ENCODE data around the gene ZG16B.

Gene ZG16B

DNA sequence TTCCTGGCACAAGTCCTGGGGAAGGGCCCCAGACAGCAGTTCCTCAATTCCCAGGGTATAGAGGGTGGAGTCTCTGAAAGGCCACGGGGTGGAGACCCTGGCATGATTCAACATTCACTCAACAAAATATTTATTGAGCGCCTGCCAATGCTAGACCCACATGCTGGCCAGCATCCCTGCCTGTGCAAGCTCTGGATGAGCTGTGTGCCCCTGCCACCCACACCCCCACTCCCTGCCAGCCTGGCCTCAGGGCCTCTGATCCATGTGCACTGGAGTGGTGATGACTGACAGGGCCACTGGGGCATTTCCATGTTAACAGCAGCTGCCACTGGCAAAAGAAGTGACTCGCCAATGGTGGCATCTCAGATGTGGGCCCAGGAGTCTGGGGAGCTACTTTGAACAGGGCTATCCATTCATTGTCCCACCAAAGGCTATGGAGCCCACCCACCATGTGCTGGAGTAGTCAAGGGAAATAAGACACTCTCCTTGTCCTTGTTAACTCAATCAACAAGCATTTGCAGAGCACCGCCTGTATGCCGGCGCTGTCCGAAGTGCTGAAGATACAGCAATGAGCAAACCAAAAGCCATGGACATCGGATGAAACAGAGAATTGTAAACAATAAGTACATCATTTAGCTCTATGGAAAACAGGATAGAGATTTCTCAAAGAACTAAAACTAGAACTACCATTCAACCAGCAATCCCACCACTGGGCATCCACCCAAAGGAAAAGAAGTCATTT lies 30.9 kb downstream of the ZG16B start:
- no peak for TF ChIP-seq Cebpa-rat (IDR thresholded peaks at IDR 0.05)
- Histone ChIP-seq H3K27ac (no peak overlapping the region), H3K36me3 (no peaks in the 10 kb centered on the region), H3K27me3 (peaks cover 40 to 55% (median 51%) of the 10 kb centered on the region in 11 experiments), H3K9ac (no peak overlapping the region), H3K4me2 (peak overlapping the region in 4 of 11 experiments; percentile 20 to 58 (median 33); a peak in 7 of 22 replicates), H3K9me3 (replicated peaks in 1 of 11) (peaks cover 15 to 28% (median 21%) of the 10 kb centered on the region in 11 experiments), H3K4me1 (peaks cover 7 to 31% (median 17%) of the 10 kb centered on the region in 10 experiments; a peak in 14 of 20 replicates), H3K4me3 (no peak overlapping the region), H4K20me1 (peaks cover 0 to 8% (median 0%) of the 10 kb centered on the region in 11 experiments; a peak in 2 of 22 replicates)

DNA sequence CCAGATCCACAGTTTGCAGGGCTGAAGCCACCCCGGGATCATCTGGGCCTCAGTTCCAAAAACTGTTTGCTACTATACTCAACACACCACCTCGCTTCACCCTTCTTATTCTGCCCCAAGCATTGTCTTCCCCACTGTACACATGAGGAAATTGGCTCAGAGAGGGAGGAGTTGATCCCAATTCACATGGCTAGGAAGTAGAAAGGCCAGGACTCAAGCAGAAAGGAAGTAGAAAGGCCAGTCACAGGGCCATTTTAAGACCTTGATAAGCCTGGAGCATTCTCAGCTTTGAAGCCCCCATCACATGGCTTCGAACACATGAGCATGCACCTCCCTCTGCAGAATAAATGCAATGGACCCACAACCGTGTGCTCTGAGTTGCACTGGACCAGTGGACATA lies 35.5 kb downstream of the ZG16B start:
- H3K9me3 ChIP-seq (replicated peaks in 1 of 11) = peaks cover 4 to 15% (median 9%) of the 10 kb centered on the region in 11 experiments
- no peak overlapping the region for H3K27ac ChIP-seq
- TF ChIP-seq Cebpa-rat (IDR thresholded peaks at IDR 0.05) = no peak
- H3K36me3 ChIP-seq = no peaks in the 10 kb centered on the region
- peaks cover 7 to 32% (median 14%) of the 10 kb centered on the region in 10 experiments; a peak in 17 of 20 replicates for H3K4me1 ChIP-seq
- no peak overlapping the region for H3K4me3 ChIP-seq
- no peak overlapping the region for H3K4me2 ChIP-seq
- peaks cover 0 to 10% (median 5%) of the 10 kb centered on the region in 11 experiments; a peak in 12 of 22 replicates for H3K27me3 ChIP-seq
- no peak overlapping the region for H3K9ac ChIP-seq
- no peaks in the 10 kb centered on the region for H4K20me1 ChIP-seq

DNA sequence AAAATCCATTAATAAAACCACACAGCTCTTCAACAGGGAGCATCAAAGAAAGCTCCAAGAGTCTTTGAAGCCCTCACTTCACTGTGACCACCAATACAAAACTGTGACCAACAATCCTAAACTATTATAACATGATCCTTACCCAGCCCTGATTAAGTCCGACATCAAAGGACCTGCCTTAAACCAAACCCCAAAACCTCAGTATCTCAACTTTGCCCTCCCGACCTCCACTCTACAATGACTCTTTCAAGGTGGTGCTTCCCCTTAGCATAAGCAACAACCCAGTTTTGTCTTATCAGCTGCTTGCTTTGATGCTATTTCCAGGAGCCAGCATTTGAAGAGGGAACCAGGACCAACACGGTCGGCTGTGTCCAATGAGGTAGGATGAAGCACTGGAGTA lies 36.3 kb downstream of the ZG16B start:
- Histone ChIP-seq H3K9me3 (replicated peaks in 1 of 11) (peaks cover 0 to 7% (median under 1%) of the 10 kb centered on the region in 11 experiments; a peak in 13 of 22 replicates), H3K4me3 (no peak overlapping the region), H3K36me3 (no peaks in the 10 kb centered on the region), H3K9ac (no peak overlapping the region), H3K4me2 (no peak overlapping the region), H3K27me3 (peaks cover 0 to 3% (median 0%) of the 10 kb centered on the region in 11 experiments; a peak in 2 of 22 replicates), H4K20me1 (no peaks in the 10 kb centered on the region), H3K27ac (no peak overlapping the region), H3K4me1 (peaks cover 7 to 29% (median 14%) of the 10 kb centered on the region in 10 experiments; a peak in 17 of 20 replicates)
- TF ChIP-seq Cebpa-rat (IDR thresholded peaks at IDR 0.05) = no peak

DNA sequence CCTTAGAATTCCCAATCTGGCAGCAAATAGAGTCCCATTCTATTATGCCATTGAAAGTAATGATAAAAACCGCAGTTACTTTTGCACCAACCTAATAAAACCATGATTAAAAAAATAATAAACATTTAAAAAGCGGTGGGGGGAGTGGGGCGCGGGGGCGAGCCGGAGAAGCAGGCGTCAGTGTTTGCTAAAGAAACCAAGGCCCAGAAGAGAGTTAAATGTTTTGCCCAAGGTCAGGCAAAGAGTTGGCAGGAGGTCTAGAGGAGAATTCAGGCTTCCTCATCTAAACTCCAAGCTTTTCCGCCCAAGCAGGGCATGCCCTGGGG lies 37.5 kb downstream of the ZG16B start:
- peak overlapping the region; percentile 49 to 73 (median 67) for H3K4me3 ChIP-seq
- H3K27ac ChIP-seq = peak overlapping the region; percentile 83 to 95 (median 91)
- H3K9ac ChIP-seq = peak overlapping the region; percentile 83 to 92 (median 87)
- TF ChIP-seq Cebpa-rat (IDR thresholded peaks at IDR 0.05) = no peak
- H3K4me2 ChIP-seq = peak overlapping the region; percentile 75 to 97 (median 87)
- H3K36me3 ChIP-seq = no peaks in the 10 kb centered on the region
- H3K4me1 ChIP-seq = peaks cover 11 to 32% (median 19%) of the 10 kb centered on the region in 10 experiments
- no peaks in the 10 kb centered on the region for H3K27me3 ChIP-seq
- H4K20me1 ChIP-seq = no peaks in the 10 kb centered on the region
- no peaks in the 10 kb centered on the region for H3K9me3 ChIP-seq (replicated peaks in 1 of 11)

DNA sequence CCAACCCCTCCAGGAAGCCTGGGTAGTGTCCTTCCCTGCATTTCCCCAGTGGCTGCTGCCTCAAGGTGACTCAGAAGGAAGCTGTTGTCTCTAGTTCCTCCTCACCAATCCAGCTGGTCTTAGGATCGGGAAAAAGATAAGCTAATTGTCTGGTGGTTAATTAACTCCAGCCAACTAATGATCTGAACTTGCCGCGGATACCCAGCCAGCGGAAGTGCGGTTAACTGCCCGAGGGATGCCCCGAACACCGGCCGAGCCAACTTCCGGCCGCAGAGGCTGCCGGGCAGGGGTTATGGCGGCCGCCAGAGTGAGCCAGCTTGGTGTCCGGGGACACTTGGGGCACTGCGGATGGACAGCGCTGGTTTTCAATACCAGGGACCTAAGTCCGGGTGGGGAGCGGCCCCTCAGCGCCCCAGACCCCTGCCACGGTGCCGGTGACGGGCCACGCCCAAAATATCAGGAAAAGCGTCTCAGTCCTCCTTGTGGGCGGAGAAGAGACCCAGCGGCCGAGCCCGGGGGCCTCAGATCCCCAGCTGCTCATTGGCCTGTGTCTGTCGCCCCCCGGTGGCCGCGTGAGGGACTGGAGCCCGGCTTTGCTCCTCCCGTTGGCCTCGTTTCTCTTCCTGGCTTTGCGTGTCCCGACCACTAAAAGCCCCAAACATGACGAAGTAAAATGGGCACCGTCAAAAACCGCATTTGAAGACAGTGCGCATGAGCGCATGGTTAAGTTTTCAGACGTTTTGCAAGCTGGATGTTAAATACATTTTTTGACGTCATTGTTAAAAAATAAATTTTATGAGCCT lies 38.1 kb downstream of the ZG16B start:
- peak overlapping the region; percentile 83 to 92 (median 87) for H3K9ac ChIP-seq

DNA sequence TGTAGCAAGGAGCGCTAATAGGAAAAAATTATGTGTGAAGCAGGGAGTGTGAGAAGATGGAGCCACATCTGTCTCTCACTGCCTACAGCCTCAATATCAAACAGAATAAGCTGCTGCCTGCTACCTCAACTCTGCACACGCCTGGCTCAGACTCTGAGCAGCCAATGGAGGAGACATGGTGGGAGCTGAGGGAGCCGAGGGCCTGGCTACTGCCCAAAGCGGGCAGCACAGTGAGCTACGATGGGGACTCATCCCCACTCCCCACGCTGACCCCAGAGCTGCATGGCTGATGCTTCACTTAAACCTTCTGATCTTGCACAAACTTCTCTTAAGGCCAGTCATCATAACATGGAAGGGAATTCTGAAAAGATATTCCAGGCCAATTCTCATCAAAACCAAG lies 41.8 kb downstream of the ZG16B start:
- H3K9ac ChIP-seq = no peak overlapping the region
- no peaks in the 10 kb centered on the region for H3K27me3 ChIP-seq

More for the DNA sequence above, 38.1 kb downstream of the ZG16B start:
- H3K4me1 ChIP-seq = peaks cover 17 to 38% (median 24%) of the 10 kb centered on the region in 10 experiments
- H3K27me3 ChIP-seq = no peaks in the 10 kb centered on the region
- peak overlapping the region; percentile 83 to 95 (median 91) for H3K27ac ChIP-seq
- H3K4me2 ChIP-seq = peak overlapping the region; percentile 75 to 97 (median 87)
- H4K20me1 ChIP-seq = no peaks in the 10 kb centered on the region
- H3K9me3 ChIP-seq (replicated peaks in 1 of 11) = no peaks in the 10 kb centered on the region
- H3K36me3 ChIP-seq = no peaks in the 10 kb centered on the region
- H3K4me3 ChIP-seq = peak overlapping the region; percentile 49 to 73 (median 67)
- no peak for TF ChIP-seq Cebpa-rat (IDR thresholded peaks at IDR 0.05)

DNA sequence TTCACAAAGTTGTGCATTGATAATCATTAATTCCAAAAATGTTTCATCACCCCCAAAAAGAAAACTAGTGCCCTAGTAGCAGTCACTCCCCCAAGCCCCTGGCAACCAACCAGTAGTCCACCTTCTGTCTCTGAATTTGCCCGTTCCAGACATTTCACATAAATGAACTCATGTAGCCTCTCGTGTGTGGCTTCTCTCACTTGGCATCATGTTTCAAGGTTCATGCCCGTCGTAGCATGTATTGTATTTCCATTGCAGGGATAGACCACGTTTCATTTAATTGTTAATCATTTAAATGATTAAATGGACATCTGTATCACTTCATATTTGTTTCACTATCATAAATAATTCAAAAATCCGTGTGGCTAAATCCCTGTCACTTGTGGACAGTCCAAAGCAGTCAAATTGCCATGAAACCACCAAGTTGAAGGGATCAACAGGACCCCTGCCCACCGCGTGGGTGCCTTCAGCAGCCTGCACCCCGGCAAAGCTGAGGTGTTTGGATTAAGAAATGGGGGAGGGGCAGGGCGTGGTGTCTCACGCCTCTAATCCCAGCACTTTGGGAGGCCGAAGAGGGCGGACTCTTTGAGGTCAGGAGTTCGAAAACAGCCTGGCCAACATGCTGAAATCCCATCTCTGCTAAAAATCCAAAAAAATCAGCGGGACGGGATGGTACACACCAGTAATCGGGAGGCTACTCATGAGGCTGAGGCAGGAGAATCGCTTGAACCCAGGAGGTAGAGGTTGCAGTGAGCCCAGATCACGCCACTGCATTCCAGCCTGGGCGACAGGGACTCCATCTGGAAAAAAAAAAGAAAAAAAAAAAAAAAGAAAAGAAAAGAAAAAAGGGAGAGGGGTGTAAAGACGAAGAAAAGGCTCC lies 44.2 kb downstream of the ZG16B start:
- TF ChIP-seq Cebpa-rat (IDR thresholded peaks at IDR 0.05) = no peak
- H3K4me2 ChIP-seq = peak overlapping the region in 4 of 11 experiments; percentile 6 to 19 (median 8); a peak in 3 of 22 replicates

More for the DNA sequence above, 41.8 kb downstream of the ZG16B start:
- Histone ChIP-seq H3K4me1 (peaks cover 19 to 45% (median 34%) of the 10 kb centered on the region in 10 experiments), H3K27ac (no peak overlapping the region), H3K9me3 (replicated peaks in 1 of 11) (no peaks in the 10 kb centered on the region), H3K4me2 (no peak overlapping the region), H4K20me1 (no peaks in the 10 kb centered on the region), H3K36me3 (no peaks in the 10 kb centered on the region), H3K4me3 (no peak overlapping the region)
- no peak for TF ChIP-seq Cebpa-rat (IDR thresholded peaks at IDR 0.05)

DNA sequence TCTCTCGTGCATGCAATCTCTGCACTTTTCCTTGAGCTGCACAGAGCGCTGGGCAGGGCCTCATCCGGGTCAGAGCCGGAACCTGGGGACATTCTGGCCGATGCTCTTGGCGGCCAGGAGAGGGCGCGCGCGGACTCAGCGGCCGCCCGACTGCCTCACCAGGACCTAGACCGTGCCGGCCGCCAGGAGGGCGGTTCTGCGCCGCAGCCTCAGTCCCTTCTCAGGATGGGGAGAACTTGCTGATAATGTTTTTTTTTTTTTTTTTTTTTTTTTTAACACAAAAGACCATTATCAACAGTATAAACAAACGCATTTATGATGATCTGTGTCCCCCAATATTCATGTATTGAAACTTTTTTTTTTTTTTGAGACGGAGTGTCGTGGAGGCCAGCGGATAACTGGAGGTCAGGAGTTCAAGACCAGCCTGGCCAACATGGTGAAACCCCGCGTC lies 44.8 kb downstream of the ZG16B start:
- Histone ChIP-seq H4K20me1 (no peaks in the 10 kb centered on the region), H3K27me3 (no peaks in the 10 kb centered on the region), H3K4me3 (no peak overlapping the region), H3K4me1 (peaks cover 8 to 25% (median 21%) of the 10 kb centered on the region in 10 experiments), H3K9ac (no peak overlapping the region), H3K36me3 (no peaks in the 10 kb centered on the region), H3K4me2 (peak overlapping the region in 4 of 11 experiments; percentile 6 to 19 (median 8); a peak in 3 of 22 replicates), H3K9me3 (replicated peaks in 1 of 11) (peaks cover 5 to 15% (median 13%) of the 10 kb centered on the region in 11 experiments), H3K27ac (no peak overlapping the region)
- TF ChIP-seq Cebpa-rat (IDR thresholded peaks at IDR 0.05) = no peak

More for the DNA sequence above, 44.2 kb downstream of the ZG16B start:
- Histone ChIP-seq H3K4me3 (no peak overlapping the region), H3K4me1 (peaks cover 8 to 31% (median 21%) of the 10 kb centered on the region in 10 experiments), H3K27ac (no peak overlapping the region), H3K36me3 (no peaks in the 10 kb centered on the region), H3K27me3 (no peaks in the 10 kb centered on the region), H4K20me1 (no peaks in the 10 kb centered on the region), H3K9ac (no peak overlapping the region), H3K9me3 (replicated peaks in 1 of 11) (peaks cover 0 to 9% (median 6%) of the 10 kb centered on the region in 11 experiments; a peak in 16 of 22 replicates)
